ENCODE data around the gene ERICH3. TPM values are rescaled to one million over a fixed set of nuclear protein-coding genes. Genes with fewer than 3 reads are reported as not detected.

Gene ERICH3
- total and polyA plus RNA-seq, 11 donors, result 0.03 to 0.21 (median 0.08) TPM; not detected in 8

GRCh38 chr1:74693473-74693872, 19.9 kb upstream of the ERICH3 start:
- TF ChIP-seq CTCF (IDR thresholded peaks at IDR 0.05) (no peak), POLR2A (IDR thresholded peaks at IDR 0.05) (no peak)
- H3K4me1 ChIP-seq, result peaks cover 0 to 8% (median 0%) of the 10 kb centered on the region in 12 donors
- no peak for ATAC-seq
- H3K9me3 ChIP-seq, result no peaks in the 10 kb centered on the region
- intact Hi-C loops (cut with DNase I), result no loop called here
- H3K27me3 ChIP-seq, result no peaks in the 10 kb centered on the region
- H3K4me3 ChIP-seq, result no peak overlapping the region
- WGBS, 4 donors, result 43 to 68% (median 61%) methylated on average over 2 of the region's 2 CpGs
- no peaks in the 10 kb centered on the region for H3K36me3 ChIP-seq
- no peak for DNase-seq
- no peak overlapping the region for H3K27ac ChIP-seq

GRCh38 chr1:74690909-74691308, 17.3 kb upstream of the ERICH3 start:
- no peaks in the 10 kb centered on the region for H3K9me3 ChIP-seq
- no peaks in the 10 kb centered on the region for H3K4me1 ChIP-seq
- no peak overlapping the region for H3K27ac ChIP-seq
- H3K36me3 ChIP-seq, result no peaks in the 10 kb centered on the region
- no peaks in the 10 kb centered on the region for H3K27me3 ChIP-seq
- DNase-seq (no peak), ATAC-seq (no peak)
- TF ChIP-seq CTCF (IDR thresholded peaks at IDR 0.05), result no peak
- no peak for TF ChIP-seq POLR2A (IDR thresholded peaks at IDR 0.05)
- H3K4me3 ChIP-seq, result no peak overlapping the region
- WGBS, 4 donors, result 85 to 89% (median 86%) methylated on average over 4 of the region's 4 CpGs
- intact Hi-C loops (cut with DNase I), result no loop called here

- Histone ChIP-seq H3K9me3 (no peaks in the 10 kb centered on the region), H3K27me3 (no peaks in the 10 kb centered on the region), H3K36me3 (no peaks in the 10 kb centered on the region), H3K4me3 (no peak overlapping the region), H3K4me1 (no peaks in the 10 kb centered on the region), H3K27ac (no peak overlapping the region)
- TF ChIP-seq POLR2A (IDR thresholded peaks at IDR 0.05) (no peak), CTCF (IDR thresholded peaks at IDR 0.05) (no peak)
- DNase-seq (no peak), ATAC-seq (no peak)
- intact Hi-C loops (cut with DNase I), result no loop called here
- 1 to 31% (median 15%) methylated on average over 2 of the region's 2 CpGs for WGBS, 4 donors
These were observed 16.7 kb upstream of the ERICH3 start for GRCh38 chr1:74690364-74690696.

- peak in 1 of 4 donors; percentile 38 for ATAC-seq
- 32 to 38% (median 33%) methylated on average over 5 of the region's 5 CpGs for WGBS, 4 donors
- H3K27me3 ChIP-seq, result no peaks in the 10 kb centered on the region
These were observed 16.2 kb upstream of the ERICH3 start for GRCh38 chr1:74689621-74690363.

More at GRCh38 chr1:74689621-74690363, 16.2 kb upstream of the ERICH3 start:
- no peaks in the 10 kb centered on the region for H3K9me3 ChIP-seq
- no peak overlapping the region for H3K4me3 ChIP-seq
- TF ChIP-seq POLR2A (IDR thresholded peaks at IDR 0.05) (no peak), CTCF (IDR thresholded peaks at IDR 0.05) (peak; percentile 72 to 88 (median 76))
- H3K27ac ChIP-seq, result no peak overlapping the region
- no peaks in the 10 kb centered on the region for H3K4me1 ChIP-seq
- peak in 2 of 5 donors; percentile 10 to 21 for DNase-seq
- H3K36me3 ChIP-seq, result no peaks in the 10 kb centered on the region
- intact Hi-C loops (cut with DNase I), result no loop called here

All from heart left ventricle (tissue), 16 donors.